Upper lobe of left lung (tissue), 6 donors: Measurements from ENCODE around the gene PDLIM1. TPM values are rescaled to one million over a fixed set of nuclear protein-coding genes. Genes with fewer than 3 reads are reported as not detected.
A peak's percentile ranks its signal among the peaks of the same experiment; 100 is the strongest.

Experiments used
- ATAC-seq, 2 donors: fragments of 200-7000 bp; cut with Tn5 transposase; one replicate each; pipeline ENCODE4 v1.9.1; 2022; ENCODE audit warnings: mild to moderate bottlenecking in 2 of 2, moderate library complexity in 2 of 2; ENCODE audit not compliant: low FRiP score in 2 of 2
- DNase-seq, 2 donors: peaks; one replicate each; pipeline ENCODE4 v3.0.0-alpha.2; 2019 to 2020
- H3K27ac ChIP-seq, 4 donors: fragments of 200-600 bp; sonication (generic); one replicate each; pipeline ENCODE4 v1.5.1; 2016 to 2019
- H3K27me3 ChIP-seq, 4 donors: fragments of 200-600 bp; sonication (generic); one replicate each; pipeline ENCODE4 v1.5.1; 2017 to 2019
- H3K36me3 ChIP-seq, 4 donors: fragments of 200-600 bp; sonication (generic); one replicate each; pipeline ENCODE4 v1.5.1; 2016 to 2019
- H3K4me1 ChIP-seq, 4 donors: fragments of 200-600 bp; sonication (generic); one replicate each; pipeline ENCODE4 v1.5.1; 2018 to 2019
- H3K4me3 ChIP-seq, 4 donors: fragments of 200-600 bp; sonication (generic); one replicate each; pipeline ENCODE4 v1.5.1; 2017 to 2019; ENCODE audit warnings: mild to moderate bottlenecking in 2 of 4, moderate library complexity in 1 of 4
- H3K9me3 ChIP-seq, 4 donors: fragments of 200-600 bp; sonication (generic); one replicate each; pipeline ENCODE4 v1.5.1; 2018 to 2019
- EP300 ChIP-seq, 4 donors: sonication (generic); formaldehyde crosslinking; IDR thresholded peaks; one replicate each; pipeline ENCODE4 v1.5.1; 2017; ENCODE audit warnings: antibody characterized with exemption in 4 of 4, control low read depth in 2 of 4
- POLR2A ChIP-seq, 4 donors: fragments of 450-650 bp; IDR thresholded peaks; one replicate each; pipeline ENCODE4 v1.5.1; 2016 to 2017; ENCODE audit warnings: antibody characterized with exemption in 4 of 4, mild to moderate bottlenecking in 2 of 4
- POLR2AphosphoS5 ChIP-seq, 2 donors: sonication (generic); formaldehyde crosslinking; IDR thresholded peaks; one replicate each; pipeline ENCODE4 v1.5.1; 2017; ENCODE audit warnings: antibody characterized with exemption in 2 of 2
- WGBS, 2 donors: methylation state at CpG; one replicate each; pipeline ENCODE4 v1.1.5; 2017 to 2018; 5-methylcytosine and 5-hydroxymethylcytosine counted together
- total RNA-seq, 6 donors: library from RNA; depleted of rRNA in 4 of 6; stranded (reverse); fragments of >200 nt in 4 of 6; gene quantifications; one replicate each; pipeline versions ENCODE4 v1.1.0 to v1.2.1, GENCODE V29; 2016 to 2021
- TF ChIP-seq, protein P1 (sequence below), 6 experiments: fragments of 450-650 bp in 4 of 6; fragments of 200-600 bp in 2 of 6; sonication (generic) in 2 of 6; IDR thresholded peaks; one replicate each; pipeline ENCODE4 v1.5.1; 2016 to 2019; ENCODE audit warnings: antibody characterized with exemption in 6 of 6
- donor health status: DM: no; HTN: no; CAD: no; lungs with moderate emphysema.
- donor health status: DM: no; HTN: yes; CAD: no; lungs with severe emphysema.

The PDLIM1 gene
- total RNA-seq, 6 donors from 2014 or later: 78.6 to 239 (median 178) TPM

DNA sequence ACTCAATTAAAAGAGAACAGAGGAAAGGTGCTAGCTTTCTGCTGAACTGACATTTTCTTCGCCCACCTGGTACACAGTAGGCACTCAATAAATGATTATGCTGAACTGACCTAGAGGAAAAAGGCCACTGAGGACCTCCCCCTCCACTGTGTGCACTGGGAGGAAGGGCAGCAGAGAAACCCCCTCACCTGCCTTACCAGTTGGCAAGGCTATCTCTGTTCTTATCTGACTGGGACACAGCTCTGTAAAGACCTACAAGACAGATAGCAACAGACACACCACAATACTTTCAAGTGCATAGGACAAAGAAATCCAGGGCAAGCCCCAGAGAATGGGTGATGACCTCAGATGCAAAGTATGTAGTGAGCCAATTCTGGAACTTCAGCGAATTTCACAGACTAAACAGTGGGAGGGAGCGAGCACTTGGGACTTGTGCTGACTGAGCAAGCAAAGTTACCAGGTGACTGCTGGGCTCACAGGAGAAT, 30.4 kb downstream of the PDLIM1 start:
- peak overlapping the region; percentile 62 to 85 (median 78) for H3K27ac ChIP-seq
- H3K4me1 ChIP-seq: peaks cover 31 to 53% (median 41%) of the 10 kb centered on the region in 4 donors
- ATAC-seq: peak; percentile 71 to 89
- H3K9me3 ChIP-seq: no peaks in the 10 kb centered on the region
- peak in 1 of 4 donors; percentile 82 for TF ChIP-seq EP300 (IDR thresholded peaks at IDR 0.05)
- peak in 1 of 2 donors; percentile 29 for TF ChIP-seq POLR2AphosphoS5 (IDR thresholded peaks at IDR 0.05)
- TF ChIP-seq POLR2A (IDR thresholded peaks at IDR 0.05): no peak
- TF ChIP-seq, protein P1, sequence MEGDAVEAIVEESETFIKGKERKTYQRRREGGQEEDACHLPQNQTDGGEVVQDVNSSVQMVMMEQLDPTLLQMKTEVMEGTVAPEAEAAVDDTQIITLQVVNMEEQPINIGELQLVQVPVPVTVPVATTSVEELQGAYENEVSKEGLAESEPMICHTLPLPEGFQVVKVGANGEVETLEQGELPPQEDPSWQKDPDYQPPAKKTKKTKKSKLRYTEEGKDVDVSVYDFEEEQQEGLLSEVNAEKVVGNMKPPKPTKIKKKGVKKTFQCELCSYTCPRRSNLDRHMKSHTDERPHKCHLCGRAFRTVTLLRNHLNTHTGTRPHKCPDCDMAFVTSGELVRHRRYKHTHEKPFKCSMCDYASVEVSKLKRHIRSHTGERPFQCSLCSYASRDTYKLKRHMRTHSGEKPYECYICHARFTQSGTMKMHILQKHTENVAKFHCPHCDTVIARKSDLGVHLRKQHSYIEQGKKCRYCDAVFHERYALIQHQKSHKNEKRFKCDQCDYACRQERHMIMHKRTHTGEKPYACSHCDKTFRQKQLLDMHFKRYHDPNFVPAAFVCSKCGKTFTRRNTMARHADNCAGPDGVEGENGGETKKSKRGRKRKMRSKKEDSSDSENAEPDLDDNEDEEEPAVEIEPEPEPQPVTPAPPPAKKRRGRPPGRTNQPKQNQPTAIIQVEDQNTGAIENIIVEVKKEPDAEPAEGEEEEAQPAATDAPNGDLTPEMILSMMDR (IDR thresholded peaks at IDR 0.05): no peak
- no peak overlapping the region for H3K4me3 ChIP-seq
- DNase-seq: no peak
- 56 to 76% methylated on average over 3 of the region's 3 CpGs for WGBS, 2 donors
- H3K27me3 ChIP-seq: no peaks in the 10 kb centered on the region
- peaks cover 0 to 91% (median 29%) of the 10 kb centered on the region in 4 donors for H3K36me3 ChIP-seq

DNA sequence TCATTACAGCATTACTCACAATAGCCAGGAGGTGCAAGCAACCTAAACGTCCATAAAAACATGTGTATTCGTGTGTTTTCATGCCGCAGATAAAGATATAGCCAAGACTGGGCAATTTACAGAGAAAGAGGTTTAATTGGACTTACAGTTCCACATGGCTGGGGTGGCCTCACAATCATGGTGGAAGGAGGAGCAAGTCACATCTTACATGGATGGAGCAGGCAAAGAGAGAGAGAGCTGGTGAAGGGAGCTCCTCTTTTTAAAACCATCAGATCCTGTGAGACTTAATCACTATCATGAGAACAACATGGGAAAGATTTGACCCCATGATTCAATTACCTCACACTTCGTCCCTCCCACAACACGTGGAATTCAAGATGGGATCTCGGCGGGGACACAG, 33.0 kb downstream of the PDLIM1 start:
- DNase-seq (no peak), ATAC-seq (no peak)
- Histone ChIP-seq H3K9me3 (no peaks in the 10 kb centered on the region), H3K27ac (no peak overlapping the region), H3K27me3 (no peaks in the 10 kb centered on the region), H3K36me3 (peaks cover 0 to 67% (median 15%) of the 10 kb centered on the region in 4 donors), H3K4me1 (peaks cover 23 to 33% (median 26%) of the 10 kb centered on the region in 4 donors), H3K4me3 (no peak overlapping the region)
- WGBS, 2 donors: 92 to 95% methylated on average over 7 of the region's 7 CpGs
- no peak for TF ChIP-seq POLR2A (IDR thresholded peaks at IDR 0.05)
- TF ChIP-seq, protein P1 (IDR thresholded peaks at IDR 0.05): no peak
- TF ChIP-seq POLR2AphosphoS5 (IDR thresholded peaks at IDR 0.05): no peak
- TF ChIP-seq EP300 (IDR thresholded peaks at IDR 0.05): no peak

DNA sequence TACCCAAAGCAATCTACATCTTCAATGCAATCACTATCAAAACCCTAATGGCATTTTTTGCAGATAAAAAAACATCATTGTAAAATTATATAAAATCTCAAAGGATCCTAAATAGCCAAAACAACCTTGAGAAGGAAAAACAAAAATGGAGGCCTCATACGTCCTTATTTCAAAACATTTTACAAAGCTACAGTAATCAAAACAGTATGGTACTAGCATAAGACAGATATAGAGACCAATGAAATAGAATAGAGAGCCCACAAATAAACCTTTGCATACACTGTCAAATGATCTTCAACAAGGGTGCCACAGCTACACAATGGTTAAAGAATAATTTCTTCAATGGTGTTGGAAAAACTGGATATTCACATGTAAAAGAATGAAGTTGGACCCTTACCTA, 34.5 kb downstream of the PDLIM1 start:
- H3K4me3 ChIP-seq: no peak overlapping the region
- H3K4me1 ChIP-seq: peaks cover 11 to 17% (median 13%) of the 10 kb centered on the region in 4 donors
- no peak for ATAC-seq
- WGBS, 2 donors: 85 to 98% methylated on average over 1 of the region's 1 CpG
- H3K9me3 ChIP-seq: no peaks in the 10 kb centered on the region
- no peak for DNase-seq
- peaks cover 0 to 60% (median 16%) of the 10 kb centered on the region in 4 donors for H3K36me3 ChIP-seq
- H3K27me3 ChIP-seq: no peaks in the 10 kb centered on the region
- TF ChIP-seq POLR2A (IDR thresholded peaks at IDR 0.05) (no peak), EP300 (IDR thresholded peaks at IDR 0.05) (no peak), POLR2AphosphoS5 (IDR thresholded peaks at IDR 0.05) (no peak)
- TF ChIP-seq, protein P1 (IDR thresholded peaks at IDR 0.05): no peak
- H3K27ac ChIP-seq: no peak overlapping the region

DNA sequence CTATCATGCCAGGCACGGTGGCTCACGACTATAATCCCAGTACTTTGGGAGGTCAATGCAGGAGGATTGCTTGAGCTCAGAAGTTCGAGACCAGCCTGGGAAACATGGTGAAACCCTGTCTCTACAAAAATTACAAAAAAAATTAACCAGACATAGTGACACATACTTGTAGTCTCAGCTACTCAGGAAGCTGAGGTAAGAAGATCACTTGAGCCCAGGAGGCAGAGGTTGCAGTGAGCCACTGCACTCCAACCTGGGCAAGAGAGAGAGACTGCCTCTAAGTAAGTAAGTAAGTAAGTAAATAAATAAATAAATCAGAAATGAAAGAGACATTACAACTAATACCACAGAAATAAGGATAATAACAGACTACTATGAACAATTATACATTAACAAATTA, 36.2 kb downstream of the PDLIM1 start:
- ATAC-seq: no peak
- Histone ChIP-seq H3K4me1 (peaks cover 0 to 8% (median 5%) of the 10 kb centered on the region in 4 donors), H3K36me3 (peaks cover 0 to 56% (median 18%) of the 10 kb centered on the region in 4 donors), H3K27ac (peak overlapping the region in 1 of 4 donors; percentile 52), H3K9me3 (no peaks in the 10 kb centered on the region), H3K27me3 (no peaks in the 10 kb centered on the region), H3K4me3 (no peak overlapping the region)
- TF ChIP-seq, protein P1 (IDR thresholded peaks at IDR 0.05): no peak
- no peak for TF ChIP-seq EP300 (IDR thresholded peaks at IDR 0.05)
- TF ChIP-seq POLR2AphosphoS5 (IDR thresholded peaks at IDR 0.05): no peak
- TF ChIP-seq POLR2A (IDR thresholded peaks at IDR 0.05): no peak
- WGBS, 2 donors: 68 to 74% methylated on average over 3 of the region's 3 CpGs
- DNase-seq: no peak

DNA sequence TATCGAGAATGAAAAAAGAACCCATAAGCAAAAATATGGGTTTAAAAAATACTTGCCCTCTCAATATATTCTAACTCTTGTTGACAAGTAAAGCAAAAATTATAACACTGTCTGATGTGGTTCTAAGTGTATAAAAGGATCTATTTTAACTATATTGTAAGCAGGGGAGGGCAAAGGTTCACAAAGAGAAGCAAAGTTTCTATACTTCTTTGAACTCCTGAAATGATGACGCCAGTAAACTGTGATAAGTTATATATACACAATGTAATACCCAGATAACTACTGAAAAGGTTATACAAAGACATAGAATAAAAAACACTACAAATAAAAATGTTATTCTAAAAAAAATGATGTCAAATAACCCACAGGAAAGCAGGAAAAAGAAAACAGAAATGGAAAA, 37.1 kb downstream of the PDLIM1 start:
- ATAC-seq: no peak

More for the DNA sequence above, 37.1 kb downstream of the PDLIM1 start:
- peak overlapping the region in 1 of 4 donors; percentile 21 for H3K27ac ChIP-seq
- 89 to 92% methylated on average over 2 of the region's 2 CpGs for WGBS, 2 donors
- DNase-seq: no peak
- H3K9me3 ChIP-seq: no peaks in the 10 kb centered on the region
- peaks cover 0 to 56% (median 15%) of the 10 kb centered on the region in 4 donors for H3K36me3 ChIP-seq
- no peak overlapping the region for H3K4me3 ChIP-seq
- H3K4me1 ChIP-seq: peaks cover 0 to 17% (median 12%) of the 10 kb centered on the region in 4 donors
- H3K27me3 ChIP-seq: no peaks in the 10 kb centered on the region
- TF ChIP-seq EP300 (IDR thresholded peaks at IDR 0.05): no peak
